Astrocyte (in vitro differentiated cells and primary cell): ENCODE measurements around the gene NKAIN4. TPM values are rescaled to one million over a fixed set of nuclear protein-coding genes. Genes with fewer than 3 reads are reported as not detected.

Source experiments
- DNase-seq: peaks from one replicate; pipeline ENCODE4 v3.0.0-alpha.2; 2010; ENCODE audit warnings: low read depth
- FAIRE-seq: peaks from 2 replicates; lab custom pipeline; 2011; peaks lifted over from hg19 to GRCh38; lab: Jason Lieb, UNC
- H2AFZ ChIP-seq: 2 replicates; pipeline ENCODE4 v1.6.0; 2012; ENCODE audit warnings: low read depth, low read length, inconsistent platforms
- H3K27ac ChIP-seq: 2 replicates; pipeline ENCODE4 v1.5.1; 2011; ENCODE audit warnings: low read depth, low read length, inconsistent platforms
- H3K27me3 ChIP-seq: 2 replicates; pipeline ENCODE4 v1.6.0; 2011; ENCODE audit warnings: low read length, inconsistent platforms; ENCODE audit not compliant: insufficient read depth
- H3K36me3 ChIP-seq: 2 replicates; pipeline ENCODE4 v1.5.1; 2011; ENCODE audit warnings: low read length, inconsistent platforms; ENCODE audit not compliant: insufficient read depth
- H3K4me1 ChIP-seq: 2 replicates; pipeline ENCODE4 v1.5.1; 2011; ENCODE audit warnings: low read length, inconsistent platforms; ENCODE audit not compliant: insufficient read depth
- H3K4me2 ChIP-seq: 2 replicates; pipeline ENCODE4 v1.6.0; 2012; ENCODE audit warnings: low read length, inconsistent platforms
- H3K4me3 ChIP-seq: 2 replicates; pipeline ENCODE4 v1.5.1; 2011; ENCODE audit warnings: low read depth, mild to moderate bottlenecking, low read length, inconsistent platforms; ENCODE audit not compliant: insufficient read depth
- H3K79me2 ChIP-seq: 2 replicates; pipeline ENCODE4 v1.6.0; 2012; ENCODE audit warnings: mild to moderate bottlenecking, low read length, inconsistent platforms; ENCODE audit not compliant: insufficient read depth
- H3K9ac ChIP-seq: 2 replicates; pipeline ENCODE4 v1.6.0; 2012; ENCODE audit warnings: mild to moderate bottlenecking, low read length, inconsistent platforms
- H3K9me3 ChIP-seq: 2 replicates; pipeline ENCODE4 v1.5.1; 2012; ENCODE audit warnings: low read depth, mild to moderate bottlenecking, low read length, inconsistent platforms; ENCODE audit not compliant: insufficient read depth
- H4K20me1 ChIP-seq: 2 replicates; pipeline ENCODE4 v1.6.0; 2012; ENCODE audit warnings: low read length, inconsistent platforms; ENCODE audit not compliant: insufficient read depth
- H3K27ac Mint-ChIP-seq: one replicate; pipeline ENCODE4 v1.8.0; 2021; ENCODE audit warnings: mild to moderate bottlenecking, mixed read lengths; ENCODE audit not compliant: unreplicated experiment
- H3K27me3 Mint-ChIP-seq: one replicate; pipeline ENCODE4 v1.8.0; 2021; ENCODE audit warnings: low read depth, mixed read lengths; ENCODE audit not compliant: unreplicated experiment
- H3K36me3 Mint-ChIP-seq: one replicate; pipeline ENCODE4 v1.8.0; 2021; ENCODE audit warnings: low read depth, mixed read lengths; ENCODE audit not compliant: unreplicated experiment
- H3K4me1 Mint-ChIP-seq: one replicate; pipeline ENCODE4 v1.8.0; 2021; ENCODE audit warnings: low read depth, mixed read lengths; ENCODE audit not compliant: unreplicated experiment
- H3K4me3 Mint-ChIP-seq: one replicate; pipeline ENCODE4 v1.8.0; 2021; ENCODE audit warnings: mild to moderate bottlenecking, moderate library complexity, mixed read lengths; ENCODE audit not compliant: unreplicated experiment
- H3K9me3 Mint-ChIP-seq: one replicate; pipeline ENCODE4 v1.8.0; 2021; ENCODE audit warnings: mild to moderate bottlenecking, mixed read lengths; ENCODE audit not compliant: unreplicated experiment
- EZH2 ChIP-seq: IDR thresholded peaks from 2 replicates; pipeline ENCODE4 v1.6.1; 2012; ENCODE audit warnings: mild to moderate bottlenecking, low read length, inconsistent platforms; ENCODE audit not compliant: insufficient read depth
- total RNA-seq: library from RNA; stranded (reverse); gene quantifications from 2 replicates; pipeline ENCODE4 v1.2.1, GENCODE V29; 2021
- TF ChIP-seq, protein P1 (sequence below): IDR thresholded peaks from 2 replicates; pipeline ENCODE4 v1.5.1; 2011; ENCODE audit warnings: low read depth, mild to moderate bottlenecking, inconsistent platforms, low read length, moderate library complexity; ENCODE audit not compliant: insufficient read depth

NKAIN4 gene
- total RNA-seq, 1 donor from 2014 or later, result 162 TPM

DNA sequence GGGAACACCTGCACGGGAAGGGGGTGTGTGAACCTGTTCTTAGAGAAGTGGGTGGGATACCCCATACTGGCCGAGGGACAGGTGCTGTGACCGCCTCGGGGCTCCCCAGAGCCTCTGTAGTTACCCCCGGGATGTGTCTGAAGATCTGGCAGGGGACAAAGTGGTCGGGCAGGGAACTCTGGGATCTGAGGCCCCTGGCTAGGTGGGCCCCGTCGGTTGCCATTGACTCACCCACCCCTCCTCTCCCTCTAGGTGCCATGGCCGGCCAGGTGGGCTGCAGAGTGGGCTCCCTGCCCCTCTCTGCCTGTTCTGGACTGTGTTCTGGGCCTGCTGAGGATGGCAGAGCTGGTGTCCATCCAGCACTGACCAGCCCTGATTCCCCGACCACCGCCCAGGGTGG, 14.3 kb downstream of the NKAIN4 start:
- FAIRE-seq, result no peak

DNA sequence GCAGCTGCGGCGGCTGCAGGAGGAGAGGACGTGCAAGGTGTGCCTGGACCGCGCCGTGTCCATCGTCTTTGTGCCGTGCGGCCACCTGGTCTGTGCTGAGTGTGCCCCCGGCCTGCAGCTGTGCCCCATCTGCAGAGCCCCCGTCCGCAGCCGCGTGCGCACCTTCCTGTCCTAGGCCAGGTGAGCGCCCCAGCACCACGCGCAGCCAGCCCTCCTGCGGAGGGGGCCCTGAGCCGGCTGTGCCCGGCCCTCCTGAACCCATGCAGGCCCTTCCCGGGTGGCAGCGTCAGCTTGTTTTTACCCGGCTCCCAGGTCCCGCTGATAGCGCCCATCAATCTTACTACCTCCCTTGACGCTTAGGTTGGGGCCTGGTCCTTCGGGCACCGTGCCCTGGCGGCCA, 14.8 kb downstream of the NKAIN4 start:
- Histone ChIP-seq H3K9me3 (no peaks in the 10 kb centered on the region), H3K4me3 (no peak overlapping the region), H3K4me2 (no peak overlapping the region), H4K20me1 (no peaks in the 10 kb centered on the region), H3K79me2 (no peaks in the 10 kb centered on the region), H3K36me3 (no peaks in the 10 kb centered on the region), H3K27me3 (no peaks in the 10 kb centered on the region), H2AFZ (no peak overlapping the region), H3K4me1 (peaks cover 7% of the 10 kb centered on the region), H3K27ac (no peak overlapping the region), H3K9ac (no peak overlapping the region)
- H3K27me3 Mint-ChIP-seq, result peaks cover 5% of the 10 kb centered on the region
- peak overlapping the region; percentile 66 for H3K27ac Mint-ChIP-seq
- no peak overlapping the region for H3K4me3 Mint-ChIP-seq
- no peak for DNase-seq
- peaks cover 4% of the 10 kb centered on the region for H3K36me3 Mint-ChIP-seq
- FAIRE-seq, result no peak
- H3K9me3 Mint-ChIP-seq, result no peaks in the 10 kb centered on the region
- no peaks in the 10 kb centered on the region for H3K4me1 Mint-ChIP-seq
- TF ChIP-seq EZH2, result no peak
- TF ChIP-seq, protein P1, sequence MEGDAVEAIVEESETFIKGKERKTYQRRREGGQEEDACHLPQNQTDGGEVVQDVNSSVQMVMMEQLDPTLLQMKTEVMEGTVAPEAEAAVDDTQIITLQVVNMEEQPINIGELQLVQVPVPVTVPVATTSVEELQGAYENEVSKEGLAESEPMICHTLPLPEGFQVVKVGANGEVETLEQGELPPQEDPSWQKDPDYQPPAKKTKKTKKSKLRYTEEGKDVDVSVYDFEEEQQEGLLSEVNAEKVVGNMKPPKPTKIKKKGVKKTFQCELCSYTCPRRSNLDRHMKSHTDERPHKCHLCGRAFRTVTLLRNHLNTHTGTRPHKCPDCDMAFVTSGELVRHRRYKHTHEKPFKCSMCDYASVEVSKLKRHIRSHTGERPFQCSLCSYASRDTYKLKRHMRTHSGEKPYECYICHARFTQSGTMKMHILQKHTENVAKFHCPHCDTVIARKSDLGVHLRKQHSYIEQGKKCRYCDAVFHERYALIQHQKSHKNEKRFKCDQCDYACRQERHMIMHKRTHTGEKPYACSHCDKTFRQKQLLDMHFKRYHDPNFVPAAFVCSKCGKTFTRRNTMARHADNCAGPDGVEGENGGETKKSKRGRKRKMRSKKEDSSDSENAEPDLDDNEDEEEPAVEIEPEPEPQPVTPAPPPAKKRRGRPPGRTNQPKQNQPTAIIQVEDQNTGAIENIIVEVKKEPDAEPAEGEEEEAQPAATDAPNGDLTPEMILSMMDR, result no peak

More for the DNA sequence above, 14.3 kb downstream of the NKAIN4 start:
- DNase-seq, result no peak
- no peak overlapping the region for H3K4me3 ChIP-seq
- no peaks in the 10 kb centered on the region for H4K20me1 ChIP-seq
- no peaks in the 10 kb centered on the region for H3K79me2 ChIP-seq
- no peak overlapping the region for H3K9ac ChIP-seq
- no peak overlapping the region for H3K4me2 ChIP-seq
- peaks cover 4% of the 10 kb centered on the region for H3K4me1 ChIP-seq
- H3K9me3 Mint-ChIP-seq, result no peaks in the 10 kb centered on the region
- no peak overlapping the region for H2AFZ ChIP-seq
- no peaks in the 10 kb centered on the region for H3K9me3 ChIP-seq
- peaks cover 4% of the 10 kb centered on the region for H3K36me3 Mint-ChIP-seq
- H3K27ac ChIP-seq, result no peak overlapping the region
- H3K27me3 Mint-ChIP-seq, result peaks cover 5% of the 10 kb centered on the region
- H3K27me3 ChIP-seq, result no peaks in the 10 kb centered on the region
- no peak overlapping the region for H3K4me3 Mint-ChIP-seq
- peak overlapping the region; percentile 66 for H3K27ac Mint-ChIP-seq
- H3K36me3 ChIP-seq, result no peaks in the 10 kb centered on the region
- H3K4me1 Mint-ChIP-seq, result no peaks in the 10 kb centered on the region
- TF ChIP-seq, protein P1, result no peak
- TF ChIP-seq EZH2, result no peak

GRCh38 chr20:63238514-63239125, 15.6 kb downstream of the NKAIN4 start:
- Mint-ChIP-seq H3K36me3 (peaks cover 4% of the 10 kb centered on the region), H3K9me3 (no peaks in the 10 kb centered on the region), H3K4me3 (no peak overlapping the region), H3K27ac (no peak overlapping the region), H3K27me3 (peaks cover 1% of the 10 kb centered on the region), H3K4me1 (no peaks in the 10 kb centered on the region)
- Histone ChIP-seq H3K4me3 (no peak overlapping the region), H3K9ac (no peak overlapping the region), H3K27me3 (no peaks in the 10 kb centered on the region), H3K4me1 (peaks cover 10% of the 10 kb centered on the region), H3K27ac (no peak overlapping the region), H3K36me3 (no peaks in the 10 kb centered on the region), H3K79me2 (no peaks in the 10 kb centered on the region), H3K9me3 (no peaks in the 10 kb centered on the region), H3K4me2 (no peak overlapping the region), H4K20me1 (no peaks in the 10 kb centered on the region), H2AFZ (no peak overlapping the region)
- FAIRE-seq (no peak), DNase-seq (no peak)
- TF ChIP-seq EZH2, result no peak
- TF ChIP-seq, protein P1, result no peak
